IMR-90 (cell line): ENCODE results near the gene HSD3B2.

Experiments
- BHLHE40 ChIP-seq: fragments of 150-350 bp; IDR thresholded peaks from 2 replicates; pipeline ENCODE4 v1.6.1; 2016; ENCODE audit warnings: mild to moderate bottlenecking, low read depth, low read length
- CTCF ChIP-seq: conservative IDR thresholded peaks from 2 replicates; pipeline ENCODE4 v1.5.1; 2012; ENCODE audit warnings: mild to moderate bottlenecking, low read depth, low read length, improper control_type of control experiment
- POLR2A ChIP-seq: IDR thresholded peaks from 2 replicates; pipeline ENCODE4 v1.6.1; 2012; ENCODE audit warnings: mild to moderate bottlenecking, low read depth, low read length
- RAD21 ChIP-seq: IDR thresholded peaks from 2 replicates; pipeline ENCODE4 v1.6.1; 2012; ENCODE audit warnings: low read length, improper control_type of control experiment

- TF ChIP-seq POLR2A (no peak), BHLHE40 (no peak), CTCF (no peak), RAD21 (no peak)
These were observed 4.2 kb downstream of the HSD3B2 start for GRCh38 chr1:119419109-119419508.
